ENCODE measurements around the gene HECTD4.

HECTD4 gene

GRCh38 chr12:112130441-112130998 is 251.7 kb downstream of the HECTD4 start:
- DNase-seq (ENCODE audit: low read depth, low spot score): no peak
- H3K9me3 ChIP-seq (ENCODE audit: insufficient read depth, low read length): no peaks in the 10 kb centered on the region
- H3K9ac ChIP-seq (ENCODE audit: insufficient read length, low read depth): no peak overlapping the region
- H3K27me3 ChIP-seq (ENCODE audit: insufficient read depth, insufficient read length): peaks cover 3% of the 10 kb centered on the region
- H3K4me1 ChIP-seq (ENCODE audit: insufficient read depth, insufficient read length): no peaks in the 10 kb centered on the region
- no peak overlapping the region for H3K4me3 ChIP-seq (ENCODE audit: insufficient read length, low read depth)
- TF ChIP-seq ZNF274 (IDR thresholded peaks at IDR 0.05; ENCODE audit: low read depth, low read length) (no peak), YY1 (IDR thresholded peaks at IDR 0.05; ENCODE audit: insufficient read depth, insufficient read length) (no peak), SUZ12 (IDR thresholded peaks at IDR 0.05; ENCODE audit: extremely low read depth, insufficient read depth, insufficient read length) (no peak)
- H3K36me3 ChIP-seq (ENCODE audit: insufficient read depth, insufficient read length, low read length): peaks cover 23% of the 10 kb centered on the region

GRCh38 chr12:112126911-112127310 is 255.3 kb downstream of the HECTD4 start:
- H3K4me3 ChIP-seq (ENCODE audit: insufficient read length, low read depth): no peak overlapping the region
- H3K9ac ChIP-seq (ENCODE audit: insufficient read length, low read depth): no peak overlapping the region
- H3K36me3 ChIP-seq (ENCODE audit: insufficient read depth, insufficient read length, low read length): peaks cover 5% of the 10 kb centered on the region
- DNase-seq (ENCODE audit: low read depth, low spot score): no peak
- H3K27me3 ChIP-seq (ENCODE audit: insufficient read depth, insufficient read length): peaks cover 3% of the 10 kb centered on the region
- H3K9me3 ChIP-seq (ENCODE audit: insufficient read depth, low read length): no peaks in the 10 kb centered on the region
- H3K4me1 ChIP-seq (ENCODE audit: insufficient read depth, insufficient read length): peaks cover under 1% of the 10 kb centered on the region
- TF ChIP-seq SUZ12 (IDR thresholded peaks at IDR 0.05; ENCODE audit: extremely low read depth, insufficient read depth, insufficient read length) (no peak), YY1 (IDR thresholded peaks at IDR 0.05; ENCODE audit: insufficient read depth, insufficient read length) (no peak), ZNF274 (IDR thresholded peaks at IDR 0.05; ENCODE audit: low read depth, low read length) (no peak)

- peak overlapping the region; percentile 63 for H3K4me3 ChIP-seq (ENCODE audit: insufficient read length, low read depth)
- peak overlapping the region; percentile 94 for H3K9ac ChIP-seq (ENCODE audit: insufficient read length, low read depth)
- no peaks in the 10 kb centered on the region for H3K9me3 ChIP-seq (ENCODE audit: insufficient read depth, low read length)
- H3K4me1 ChIP-seq (ENCODE audit: insufficient read depth, insufficient read length): peaks cover 3% of the 10 kb centered on the region
- TF ChIP-seq ZNF274 (IDR thresholded peaks at IDR 0.05; ENCODE audit: low read depth, low read length): no peak
- TF ChIP-seq SUZ12 (IDR thresholded peaks at IDR 0.05; ENCODE audit: extremely low read depth, insufficient read depth, insufficient read length): no peak
- TF ChIP-seq YY1 (IDR thresholded peaks at IDR 0.05; ENCODE audit: insufficient read depth, insufficient read length): no peak
- DNase-seq (ENCODE audit: low read depth, low spot score): no peak
- H3K27me3 ChIP-seq (ENCODE audit: insufficient read depth, insufficient read length): peaks cover 3% of the 10 kb centered on the region
- no peaks in the 10 kb centered on the region for H3K36me3 ChIP-seq (ENCODE audit: insufficient read depth, insufficient read length, low read length)
Measured at GRCh38 chr12:112126000-112126438, 256.2 kb downstream of the HECTD4 start.

- Histone ChIP-seq H3K27me3 (ENCODE audit: insufficient read depth, insufficient read length) (peaks cover 3% of the 10 kb centered on the region), H3K9me3 (ENCODE audit: insufficient read depth, low read length) (no peaks in the 10 kb centered on the region), H3K4me1 (ENCODE audit: insufficient read depth, insufficient read length) (peaks cover 3% of the 10 kb centered on the region), H3K9ac (ENCODE audit: insufficient read length, low read depth) (peak within 1 kb of the TSS; percentile 94), H3K4me3 (ENCODE audit: insufficient read length, low read depth) (peak within 1 kb of the TSS; percentile 63), H3K36me3 (ENCODE audit: insufficient read depth, insufficient read length, low read length) (no peaks in the 10 kb centered on the region)
- TF ChIP-seq YY1 (IDR thresholded peaks at IDR 0.05; ENCODE audit: insufficient read depth, insufficient read length) (no peak), ZNF274 (IDR thresholded peaks at IDR 0.05; ENCODE audit: low read depth, low read length) (no peak), SUZ12 (IDR thresholded peaks at IDR 0.05; ENCODE audit: extremely low read depth, insufficient read depth, insufficient read length) (no peak)
- DNase-seq (ENCODE audit: low read depth, low spot score): peak; percentile 96
Measured at GRCh38 chr12:112125250-112125999, 256.8 kb downstream of the HECTD4 start, which contains the start of gene TRAFD1. TSS of gene TRAFD1 (plus strand) at chr12:112125560. CDS start at chr12:112130523, 4,963 bp downstream.

GRCh38 chr12:112124918-112125249 is 257.3 kb downstream of the HECTD4 start:
- Histone ChIP-seq H3K4me3 (ENCODE audit: insufficient read length, low read depth) (no peak overlapping the region), H3K36me3 (ENCODE audit: insufficient read depth, insufficient read length, low read length) (no peaks in the 10 kb centered on the region), H3K4me1 (ENCODE audit: insufficient read depth, insufficient read length) (peaks cover 3% of the 10 kb centered on the region), H3K9ac (ENCODE audit: insufficient read length, low read depth) (no peak overlapping the region), H3K27me3 (ENCODE audit: insufficient read depth, insufficient read length) (peaks cover 3% of the 10 kb centered on the region), H3K9me3 (ENCODE audit: insufficient read depth, low read length) (no peaks in the 10 kb centered on the region)
- TF ChIP-seq ZNF274 (IDR thresholded peaks at IDR 0.05; ENCODE audit: low read depth, low read length): no peak
- TF ChIP-seq YY1 (IDR thresholded peaks at IDR 0.05; ENCODE audit: insufficient read depth, insufficient read length): no peak
- TF ChIP-seq SUZ12 (IDR thresholded peaks at IDR 0.05; ENCODE audit: extremely low read depth, insufficient read depth, insufficient read length): no peak
- DNase-seq (ENCODE audit: low read depth, low spot score): no peak

- peaks cover 3% of the 10 kb centered on the region for H3K4me1 ChIP-seq (ENCODE audit: insufficient read depth, insufficient read length)
- no peak for TF ChIP-seq ZNF274 (IDR thresholded peaks at IDR 0.05; ENCODE audit: low read depth, low read length)
- TF ChIP-seq SUZ12 (IDR thresholded peaks at IDR 0.05; ENCODE audit: extremely low read depth, insufficient read depth, insufficient read length): no peak
- no peak for TF ChIP-seq YY1 (IDR thresholded peaks at IDR 0.05; ENCODE audit: insufficient read depth, insufficient read length)
- peaks cover 3% of the 10 kb centered on the region for H3K27me3 ChIP-seq (ENCODE audit: insufficient read depth, insufficient read length)
- no peak overlapping the region for H3K9ac ChIP-seq (ENCODE audit: insufficient read length, low read depth)
- no peak for DNase-seq (ENCODE audit: low read depth, low spot score)
- no peak overlapping the region for H3K4me3 ChIP-seq (ENCODE audit: insufficient read length, low read depth)
- H3K9me3 ChIP-seq (ENCODE audit: insufficient read depth, low read length): no peaks in the 10 kb centered on the region
- H3K36me3 ChIP-seq (ENCODE audit: insufficient read depth, insufficient read length, low read length): no peaks in the 10 kb centered on the region
Measured at GRCh38 chr12:112122823-112123690, 259.2 kb downstream of the HECTD4 start.

Data from NT2/D1 (cell line).